T1000 (cell line): ENCODE results near the gene CRIP1.

ENCODE experiments used
- DNase-seq: peaks from one replicate; lab custom pipeline; 2025; ENCODE audit warnings: mixed read lengths; lab: John Stamatoyannopoulos, UW

Gene CRIP1

GRCh38 chr14:105486163-105486973 is at the start of gene CRIP1:
CRIP1 (plus strand) TSS chr14:105486886; CDS start chr14:105487260, 374 bp downstream.
- no peak for DNase-seq

GRCh38 chr14:105436891-105437722 is 49.6 kb upstream of the CRIP1 start:
- DNase-seq, result no peak

DNA sequence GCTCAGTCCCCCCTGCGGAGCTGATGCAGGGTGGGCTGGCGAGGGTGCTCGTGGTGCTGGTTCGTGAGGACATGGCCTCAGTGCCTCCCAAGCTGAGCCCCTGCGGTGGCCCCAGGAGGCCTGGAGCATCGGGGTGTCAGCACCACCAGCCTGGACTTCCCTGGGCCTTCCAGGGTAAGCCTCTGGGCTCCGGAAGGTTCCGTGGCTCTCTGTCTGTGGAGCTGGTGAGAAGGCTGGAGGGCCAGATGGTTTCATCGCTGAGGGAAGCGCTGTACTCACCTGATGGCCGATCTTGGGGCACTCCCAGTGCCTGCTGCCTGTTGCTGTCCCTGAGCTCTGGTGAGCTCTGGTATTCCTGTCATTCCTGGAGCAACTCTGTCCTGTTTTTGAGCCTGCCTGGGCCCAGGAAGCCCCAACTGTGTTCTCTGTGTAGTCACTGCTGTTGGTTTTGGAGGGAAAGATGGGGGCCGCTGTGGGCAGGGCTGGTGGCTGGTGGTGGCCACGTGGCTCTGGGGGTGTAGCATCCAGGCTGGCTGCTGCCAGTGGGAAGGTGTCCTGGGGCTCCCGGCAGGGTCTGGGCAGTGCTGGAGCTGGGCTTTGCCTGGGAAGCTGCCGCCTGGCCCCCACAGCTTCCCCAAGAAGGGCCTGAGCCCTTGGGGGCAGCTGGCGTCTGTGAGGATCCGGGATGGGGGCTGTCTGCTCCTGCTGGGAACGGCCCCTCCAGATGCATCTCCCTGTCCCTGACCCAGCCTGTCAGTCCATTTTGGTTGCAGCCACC is 48.8 kb upstream of the CRIP1 start:
- DNase-seq, result no peak

- DNase-seq, result no peak
These were observed 47.5 kb upstream of the CRIP1 start for GRCh38 chr14:105439179-105439578.

- DNase-seq, result no peak
These were observed 46.8 kb upstream of the CRIP1 start for GRCh38 chr14:105439710-105440553.

- no peak for DNase-seq
These were observed 46.2 kb upstream of the CRIP1 start for GRCh38 chr14:105440554-105440900.

- no peak for DNase-seq
These were observed 45.7 kb upstream of the CRIP1 start for GRCh38 chr14:105440992-105441391.

- no peak for DNase-seq
These were observed 44.6 kb upstream of the CRIP1 start for GRCh38 chr14:105442125-105442524.

- DNase-seq, result no peak
These were observed 43.9 kb upstream of the CRIP1 start for GRCh38 chr14:105442834-105443233.

DNA sequence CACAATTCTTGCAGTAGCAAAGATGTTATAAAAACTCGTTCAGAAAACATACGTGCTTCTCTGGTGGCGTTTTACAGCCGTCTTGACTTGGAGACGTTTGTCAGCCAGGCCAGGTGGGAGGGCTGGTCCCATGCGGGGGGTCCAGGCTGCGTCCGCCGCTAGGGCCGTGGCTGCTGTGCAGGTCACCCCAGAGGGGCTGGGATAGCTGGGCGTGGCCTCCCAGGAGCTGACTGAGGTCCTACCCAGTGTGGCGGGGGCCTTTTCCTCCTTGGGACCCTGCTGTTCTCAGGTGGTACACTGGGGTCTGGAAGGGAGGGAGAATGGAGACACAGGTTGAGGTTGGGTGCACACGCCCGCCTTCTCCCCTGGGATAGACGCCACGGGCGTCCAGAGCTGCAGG is 41.8 kb upstream of the CRIP1 start:
- no peak for DNase-seq

DNA sequence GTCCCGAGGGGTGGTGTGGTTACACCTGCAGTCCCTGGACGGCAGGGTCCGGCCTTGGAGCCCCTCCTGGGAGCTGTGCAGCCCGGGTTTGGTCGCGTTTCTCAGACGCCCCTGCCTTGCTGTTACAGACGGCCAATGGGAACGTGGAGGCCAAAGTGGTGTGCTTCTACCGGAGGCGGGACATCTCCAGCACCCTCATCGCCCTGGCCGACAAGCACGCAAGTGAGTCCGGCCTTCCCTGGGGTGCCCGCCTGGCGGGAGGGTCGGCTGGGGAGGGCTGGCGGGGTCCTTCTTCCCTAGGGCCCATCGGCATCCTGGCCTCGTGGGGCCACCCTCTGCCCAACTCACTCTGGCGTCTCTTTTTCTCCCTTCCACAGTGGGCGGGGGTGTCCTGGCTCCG is 41.4 kb upstream of the CRIP1 start:
- no peak for DNase-seq

- DNase-seq, result no peak
These were observed 40.5 kb upstream of the CRIP1 start for GRCh38 chr14:105445901-105446845.

DNA sequence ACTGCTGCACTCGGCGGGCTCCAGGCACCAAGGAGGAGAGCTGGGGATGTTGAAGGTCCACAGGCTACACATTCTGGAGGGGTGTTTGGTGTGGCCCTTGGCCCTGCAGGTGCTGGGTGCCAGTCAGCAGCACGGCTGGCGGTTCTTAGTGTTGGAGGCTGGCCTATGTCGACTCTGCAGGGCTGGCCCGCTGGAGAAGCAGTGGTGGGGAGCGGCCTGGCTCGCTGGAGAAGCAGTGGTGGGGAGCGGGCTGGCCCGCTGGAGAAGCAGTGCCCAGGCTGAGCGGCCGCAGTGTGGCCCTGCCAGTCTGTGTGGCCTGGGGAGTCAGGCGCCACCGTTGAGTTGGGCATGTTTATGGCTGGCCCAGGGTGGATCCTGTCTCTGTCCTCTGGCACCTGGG is 39.7 kb upstream of the CRIP1 start:
- DNase-seq, result no peak

GRCh38 chr14:105447651-105448640 is 38.7 kb upstream of the CRIP1 start:
- no peak for DNase-seq

GRCh38 chr14:105448706-105449111 is 38.0 kb upstream of the CRIP1 start:
- DNase-seq, result peak; percentile 43

DNA sequence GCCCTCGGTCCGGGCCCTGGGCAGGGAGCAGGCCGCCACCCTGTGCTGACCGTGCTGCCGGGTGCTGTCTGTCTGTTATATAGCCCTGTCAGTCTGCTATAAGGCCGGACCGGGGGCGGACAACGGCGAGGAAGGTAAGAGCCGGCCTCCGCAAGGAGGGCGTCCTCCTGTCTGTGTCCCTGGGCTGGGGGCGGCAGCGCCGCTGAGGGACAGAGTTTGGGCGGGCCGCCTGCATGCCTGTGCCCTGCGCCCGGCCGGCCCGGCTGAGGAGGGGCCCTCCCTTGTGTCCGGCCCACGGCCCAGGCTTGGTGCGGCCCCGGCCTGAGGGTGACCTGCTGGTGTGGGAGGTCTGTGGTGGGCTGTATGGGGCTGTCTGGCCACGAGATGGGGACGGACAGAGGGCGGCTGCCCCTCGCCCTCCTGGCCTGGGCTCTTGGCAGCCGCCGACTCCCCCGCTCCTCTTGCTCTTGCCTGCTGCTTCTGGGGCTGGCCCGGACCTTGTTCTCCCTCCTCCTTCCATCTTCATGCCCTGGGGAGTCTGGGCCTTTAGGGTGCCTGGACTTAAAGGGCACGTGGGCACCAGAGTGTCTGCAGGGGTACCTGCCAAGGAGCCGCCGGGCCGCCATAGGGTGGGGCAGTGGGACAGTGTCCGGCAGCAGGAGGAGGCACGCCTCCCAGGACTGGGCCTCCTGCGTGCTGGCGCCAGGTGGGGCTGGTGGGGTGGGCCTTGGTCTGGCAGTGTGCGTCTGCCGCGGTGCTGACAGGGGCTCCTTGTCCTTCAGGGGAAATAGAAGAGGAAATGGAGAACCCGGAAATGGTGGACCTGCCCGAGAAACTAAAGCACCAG is 37.2 kb upstream of the CRIP1 start:
- no peak for DNase-seq

GRCh38 chr14:105450123-105450505 is 36.6 kb upstream of the CRIP1 start:
- no peak for DNase-seq
